ENCODE measurements around the gene AGTPBP1. TPM values are rescaled to one million over a fixed set of nuclear protein-coding genes. Genes with fewer than 3 reads are reported as not detected.
"Not testable (repeated sequence)": the region's sequence is repeated elsewhere in the genome, so short reads cannot be mapped to it uniquely, and the experiment has no call there.

Gene AGTPBP1
- total RNA-seq, 1 donor from 2014 or later, result 38.0 TPM

DNA sequence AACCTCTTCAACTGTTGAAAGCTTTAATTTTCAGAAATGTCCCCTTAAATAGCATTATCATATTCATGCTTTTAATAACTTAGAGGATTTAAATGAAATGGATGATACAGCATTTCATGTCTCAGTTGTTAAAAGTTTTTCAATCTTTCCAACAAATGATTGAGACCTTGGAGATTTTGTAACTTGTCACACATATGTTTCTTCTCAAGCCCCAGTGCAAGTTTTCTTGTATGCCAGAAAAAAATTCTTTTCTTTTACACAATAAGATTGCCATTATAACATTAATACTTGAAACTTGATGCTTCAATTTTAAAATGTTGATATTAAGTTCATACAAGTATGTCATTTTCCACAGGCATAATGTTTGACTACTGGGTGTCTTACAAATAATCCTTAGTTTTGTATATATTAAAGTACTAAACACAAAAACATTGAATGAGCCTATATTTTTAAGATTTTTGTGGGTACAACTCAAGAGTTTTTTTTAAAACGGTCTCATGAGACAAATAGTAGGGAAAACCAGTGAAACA is 124.5 kb downstream of the AGTPBP1 start:
- DNase-seq, result no peak

DNA sequence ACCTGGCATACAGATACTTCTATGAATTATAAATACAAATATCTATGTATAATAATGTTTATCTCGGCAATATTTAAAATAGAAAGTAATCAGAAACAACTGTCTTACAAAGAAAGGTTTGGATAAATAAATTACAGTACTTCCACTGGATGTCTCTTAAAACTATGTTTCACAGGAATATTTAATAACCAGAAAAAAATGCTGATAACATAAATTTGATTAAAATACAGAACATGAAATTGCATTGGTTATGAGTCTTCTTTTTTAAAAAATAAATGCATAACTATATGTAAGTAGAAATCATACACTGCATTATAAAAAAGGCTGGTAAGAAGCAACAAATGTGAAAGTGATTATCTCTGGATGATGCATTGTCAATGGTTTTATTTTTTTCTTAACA is 126.0 kb downstream of the AGTPBP1 start:
- DNase-seq, result no peak

GRCh38 chr9:85610074-85610860 is 131.5 kb downstream of the AGTPBP1 start:
- DNase-seq, result peak; percentile 90

- no peak for DNase-seq
Measured at GRCh38 chr9:85605905-85606304, 135.8 kb downstream of the AGTPBP1 start.

DNA sequence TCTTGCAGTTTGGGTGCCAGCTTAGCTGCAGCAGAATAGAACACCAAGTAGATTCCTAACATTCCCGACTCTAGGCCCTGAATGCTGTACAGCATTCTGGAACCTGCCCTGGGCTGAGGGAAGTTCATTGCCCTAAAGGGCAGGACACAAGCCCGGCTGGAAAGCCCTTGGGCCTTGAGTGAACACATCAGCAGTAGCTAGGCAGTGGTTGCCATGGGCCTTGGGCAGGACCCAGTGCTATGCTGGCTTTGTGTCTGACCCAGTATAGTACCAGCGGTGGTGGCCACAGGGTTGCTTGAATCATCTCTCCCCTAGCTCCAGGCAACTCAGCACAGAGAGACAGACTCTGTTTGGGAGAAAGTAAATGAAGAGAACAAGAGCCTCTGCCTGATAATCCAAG is 137.8 kb downstream of the AGTPBP1 start:
- DNase-seq, result no peak

GRCh38 chr9:85602742-85603141 is 139.0 kb downstream of the AGTPBP1 start:
- DNase-seq, result no peak

- peak; percentile 35 for DNase-seq
Measured at GRCh38 chr9:85600675-85601263, 141.0 kb downstream of the AGTPBP1 start.

DNA sequence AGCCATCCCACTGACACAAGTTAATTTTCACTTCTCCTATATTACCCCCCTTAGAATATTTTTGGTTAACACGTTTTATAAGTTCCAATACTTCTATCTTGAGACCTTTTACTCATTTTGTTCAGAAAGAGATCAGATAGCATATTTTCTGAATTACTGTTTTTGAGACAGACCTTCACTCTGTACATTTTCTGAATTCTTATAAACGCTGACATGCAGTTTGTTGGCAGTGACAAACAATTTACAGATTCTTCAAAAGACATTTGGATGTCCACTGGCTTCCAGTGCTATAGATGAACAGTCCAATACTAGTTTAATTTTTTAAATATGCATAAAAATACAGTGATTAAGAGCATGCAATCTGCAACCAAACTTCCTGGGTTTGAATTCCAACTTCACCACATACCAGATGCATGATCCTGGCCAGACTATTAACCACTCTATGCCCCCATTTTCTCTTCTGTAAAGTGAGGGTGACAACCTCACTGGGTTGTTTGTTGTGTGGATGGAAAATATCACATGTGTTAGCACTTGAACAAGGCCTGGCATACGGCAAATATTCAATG is 142.1 kb downstream of the AGTPBP1 start:
- no peak for DNase-seq

DNA sequence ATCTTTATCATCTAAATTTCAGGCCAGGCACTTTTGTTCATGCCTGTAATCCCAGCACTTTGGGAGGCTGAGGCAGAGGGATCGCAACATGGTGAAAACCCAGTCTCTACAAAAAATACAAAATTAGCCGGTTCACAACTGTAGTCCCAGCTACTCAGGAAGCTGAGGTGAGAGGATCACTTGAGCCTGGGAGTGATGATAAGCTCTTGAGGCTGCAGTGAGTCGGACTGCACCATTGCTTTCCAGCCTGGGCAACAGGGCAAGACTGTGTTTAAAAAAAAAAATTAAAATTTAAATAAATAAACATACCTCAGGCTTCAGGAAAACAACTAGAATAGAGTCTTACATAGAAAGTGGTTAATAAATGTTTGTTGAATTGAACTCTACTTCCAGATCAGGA is 147.4 kb downstream of the AGTPBP1 start:
- no peak for DNase-seq

- no peak for DNase-seq
Measured at GRCh38 chr9:85586684-85587083, 155.1 kb downstream of the AGTPBP1 start.

GRCh38 chr9:85577353-85577952 is 164.3 kb downstream of the AGTPBP1 start:
- peak; percentile 6 for DNase-seq

GRCh38 chr9:85575868-85576267 is 165.9 kb downstream of the AGTPBP1 start:
- no peak for DNase-seq

DNA sequence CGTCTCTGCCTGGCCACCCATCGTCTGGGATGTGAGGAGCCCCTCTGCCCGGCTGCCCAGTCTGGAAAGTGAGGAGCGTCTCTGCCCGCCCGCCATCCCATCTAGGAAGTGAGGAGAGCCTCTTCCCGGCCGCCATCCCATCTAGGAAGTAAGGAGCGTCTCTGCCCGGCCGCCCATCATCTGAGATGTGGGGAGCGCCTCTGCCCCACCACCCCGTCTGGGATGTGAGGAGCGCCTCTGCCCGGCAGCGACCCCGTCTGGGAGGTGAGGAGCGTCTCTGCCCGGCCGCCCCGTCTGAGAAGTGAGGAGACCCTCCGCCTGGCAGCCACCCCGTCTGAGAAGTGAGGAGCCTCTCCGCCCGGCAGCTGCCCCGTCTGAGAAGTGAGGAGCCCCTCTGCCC is 168.2 kb downstream of the AGTPBP1 start:
- DNase-seq, result not testable (repeated sequence)

GRCh38 chr9:85572917-85573316 is 168.8 kb downstream of the AGTPBP1 start:
- not testable (repeated sequence) for DNase-seq

DNA sequence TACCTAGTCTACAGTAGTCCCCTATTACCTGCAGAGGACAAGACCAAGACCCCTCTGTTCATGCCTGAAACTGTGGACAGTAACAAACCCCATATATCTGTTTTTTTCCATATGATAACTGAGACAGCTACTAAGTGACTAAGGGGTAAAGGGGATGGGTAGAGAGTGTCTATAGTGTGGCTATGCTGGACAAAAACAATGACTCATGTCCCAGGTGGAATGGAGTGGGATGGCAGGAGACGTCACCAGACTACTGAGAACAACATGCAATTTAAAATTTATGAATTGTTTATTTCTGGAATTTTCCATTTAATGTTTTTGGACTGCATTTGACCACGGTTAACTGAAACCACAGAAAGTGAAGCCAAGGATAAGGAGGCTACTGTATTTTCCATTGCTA is 171.8 kb downstream of the AGTPBP1 start:
- no peak for DNase-seq

- no peak for DNase-seq
Measured at GRCh38 chr9:85559526-85559925, 182.2 kb downstream of the AGTPBP1 start.

DNA sequence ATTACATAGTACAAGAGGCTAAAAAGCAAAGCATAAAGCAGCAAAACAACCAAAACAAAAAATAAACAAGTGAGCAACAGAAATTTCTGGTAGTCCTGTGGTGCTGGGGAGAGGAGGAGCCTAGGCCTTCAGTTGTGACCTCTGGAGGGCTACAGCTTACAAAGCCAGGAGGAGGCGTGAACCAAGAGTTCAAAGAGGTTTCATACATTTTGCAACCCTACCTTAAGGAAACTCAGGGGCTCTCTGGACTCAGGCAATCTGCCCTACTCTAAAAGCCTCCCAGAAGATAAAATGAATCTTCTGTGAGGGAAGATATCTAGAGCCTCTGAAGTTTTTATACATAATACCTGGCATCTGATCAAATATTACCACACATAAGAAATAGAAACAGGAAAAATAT is 187.4 kb downstream of the AGTPBP1 start:
- no peak for DNase-seq

GRCh38 chr9:85553475-85553874 is 188.3 kb downstream of the AGTPBP1 start:
- no peak for DNase-seq

GRCh38 chr9:85547599-85547998 is 194.2 kb downstream of the AGTPBP1 start:
- no peak for DNase-seq

- DNase-seq, result no peak
Measured at GRCh38 chr9:85543196-85543595, 198.6 kb downstream of the AGTPBP1 start.

- DNase-seq, result no peak
Measured at GRCh38 chr9:85541876-85542275, 199.9 kb downstream of the AGTPBP1 start.

DNA sequence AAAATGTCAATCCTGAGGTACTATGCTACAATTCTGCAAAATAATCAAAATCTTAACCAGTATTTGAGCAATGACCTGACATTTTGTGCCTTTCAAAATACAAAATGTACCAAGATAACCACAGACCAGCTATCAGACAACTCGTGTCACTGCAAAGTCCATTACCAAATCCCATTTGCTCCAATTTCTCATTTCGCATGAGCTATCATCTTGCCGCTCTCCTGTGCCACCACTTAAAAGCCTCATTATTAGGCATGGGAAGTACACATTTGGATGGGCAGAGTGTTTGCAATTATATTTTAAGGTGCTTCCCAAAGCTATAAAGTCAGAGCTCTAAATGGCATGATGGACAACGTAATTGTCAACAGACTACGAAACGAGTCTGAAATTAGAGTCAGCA is 205.2 kb downstream of the AGTPBP1 start:
- DNase-seq, result no peak

GRCh38 chr9:85536076-85536475 is 205.7 kb downstream of the AGTPBP1 start:
- DNase-seq, result no peak

Data from tongue (tissue), 2 donors.